Uterus (tissue), 4 donors: Measurements from ENCODE around the gene HES2. TPM values are rescaled to one million over a fixed set of nuclear protein-coding genes. Genes with fewer than 3 reads are reported as not detected.

Source experiments
- DNase-seq, 2 donors: peaks; one replicate each; pipeline ENCODE4 v3.0.0-alpha.2; 2019 to 2020
- H3K27ac ChIP-seq, 2 donors: fragments of 200-600 bp; sonication (generic); 1 replicate in 1 of 2; 2 replicates in 1 of 2; pipeline ENCODE4 v1.5.1; 2016 to 2018
- H3K27me3 ChIP-seq, 2 donors: fragments of 200-600 bp; sonication (generic); one replicate each; pipeline ENCODE4 v1.5.1; 2018 to 2019; ENCODE audit warnings: control low read depth in 1 of 2
- H3K36me3 ChIP-seq, 2 donors: fragments of 200-600 bp; sonication (generic); one replicate each; pipeline ENCODE4 v1.5.1; 2019; ENCODE audit warnings: control low read depth in 1 of 2
- H3K4me1 ChIP-seq, 2 donors: fragments of 200-600 bp; sonication (generic); one replicate each; pipeline ENCODE4 v1.5.1; 2018 to 2019; ENCODE audit warnings: control low read depth in 1 of 2
- H3K4me3 ChIP-seq, 2 donors: fragments of 200-600 bp; sonication (generic); 1 replicate in 1 of 2; 2 replicates in 1 of 2; pipeline ENCODE4 v1.5.1; 2018 to 2019; ENCODE audit warnings: mild to moderate bottlenecking in 1 of 2
- H3K9me3 ChIP-seq, 2 donors: fragments of 200-600 bp; sonication (generic); one replicate each; pipeline ENCODE4 v1.5.1; 2019; ENCODE audit warnings: control low read depth in 1 of 2
- CTCF ChIP-seq, 4 experiments: fragments of 200-600 bp in 2 of 4; fragments of 450-650 bp in 2 of 4; sonication (generic) in 2 of 4; IDR thresholded peaks; one replicate each; pipeline ENCODE4 v1.5.1; 2016 to 2019; ENCODE audit warnings: antibody characterized with exemption in 4 of 4, mild to moderate bottlenecking in 2 of 4, moderate library complexity in 1 of 4
- POLR2A ChIP-seq, 2 donors: fragments of 450-650 bp; IDR thresholded peaks; one replicate each; pipeline ENCODE4 v1.6.1; 2016; ENCODE audit warnings: antibody characterized with exemption in 2 of 2, mild to moderate bottlenecking in 1 of 2, moderate library complexity in 1 of 2
- intact Hi-C: fragments of 100-400 bp; cut with DNase I; formaldehyde crosslinking; loops from one replicate; pipeline ENCODE4 v1.15.1; 2023; ENCODE audit warnings: low total_unique reads
- total RNA-seq, 4 donors: library from RNA; depleted of rRNA in 3 of 4; stranded (reverse); fragments of >200 nt in 3 of 4; gene quantifications; one replicate each; pipeline versions ENCODE4 v1.1.0 to v1.2.4, GENCODE V29; 2014 to 2023
- donor health status: DM: yes; HTN: yes; CAD: no.

HES2 gene
- total RNA-seq, 4 donors from 2014 or later, result 0.21 TPM; not detected in 3

GRCh38 chr1:6391951-6392808, 27.5 kb downstream of the HES2 start:
- peak overlapping the region in 1 of 2 donors; percentile 70 for H3K4me3 ChIP-seq

GRCh38 chr1:6389971-6390370, 29.7 kb downstream of the HES2 start:
- peaks cover 0 to 11% of the 10 kb centered on the region in 2 donors for H3K4me1 ChIP-seq
- intact Hi-C loops, result no loop called here
- H3K36me3 ChIP-seq, result no peaks in the 10 kb centered on the region
- H3K27ac ChIP-seq, result no peak overlapping the region
- no peak for DNase-seq
- H3K9me3 ChIP-seq, result no peaks in the 10 kb centered on the region
- no peak overlapping the region for H3K4me3 ChIP-seq
- TF ChIP-seq CTCF (IDR thresholded peaks at IDR 0.05), result no peak
- no peaks in the 10 kb centered on the region for H3K27me3 ChIP-seq

More at GRCh38 chr1:6391951-6392808, 27.5 kb downstream of the HES2 start:
- H3K9me3 ChIP-seq, result no peaks in the 10 kb centered on the region
- H3K36me3 ChIP-seq, result no peaks in the 10 kb centered on the region
- H3K4me1 ChIP-seq, result peaks cover 0 to 11% of the 10 kb centered on the region in 2 donors
- no peak overlapping the region for H3K27ac ChIP-seq
- no peak for TF ChIP-seq CTCF (IDR thresholded peaks at IDR 0.05)
- TF ChIP-seq POLR2A (IDR thresholded peaks at IDR 0.05), result no peak
- intact Hi-C loops, result no loop called here
- DNase-seq, result no peak
- no peaks in the 10 kb centered on the region for H3K27me3 ChIP-seq

- Histone ChIP-seq H3K9me3 (no peaks in the 10 kb centered on the region), H3K36me3 (no peaks in the 10 kb centered on the region), H3K4me1 (no peaks in the 10 kb centered on the region), H3K4me3 (no peak overlapping the region), H3K27ac (no peak overlapping the region), H3K27me3 (no peaks in the 10 kb centered on the region)
- intact Hi-C loops, result no loop called here
- DNase-seq, result no peak
- TF ChIP-seq POLR2A (IDR thresholded peaks at IDR 0.05) (no peak), CTCF (IDR thresholded peaks at IDR 0.05) (no peak)
Observed at GRCh38 chr1:6386371-6386949, 33.3 kb downstream of the HES2 start.

- H3K4me1 ChIP-seq, result no peaks in the 10 kb centered on the region
- no peak overlapping the region for H3K4me3 ChIP-seq
- no peaks in the 10 kb centered on the region for H3K27me3 ChIP-seq
- H3K9me3 ChIP-seq, result no peaks in the 10 kb centered on the region
- no peak overlapping the region for H3K27ac ChIP-seq
- TF ChIP-seq CTCF (IDR thresholded peaks at IDR 0.05) (no peak), POLR2A (IDR thresholded peaks at IDR 0.05) (no peak)
- DNase-seq, result peak in 1 of 2 donors; percentile 51
- H3K36me3 ChIP-seq, result no peaks in the 10 kb centered on the region
- intact Hi-C loops, result no loop called here
Observed at GRCh38 chr1:6385488-6386191, 34.1 kb downstream of the HES2 start.

GRCh38 chr1:6384962-6385361, 34.8 kb downstream of the HES2 start:
- TF ChIP-seq POLR2A (IDR thresholded peaks at IDR 0.05), result no peak
- no peak for TF ChIP-seq CTCF (IDR thresholded peaks at IDR 0.05)
- DNase-seq, result no peak
- H3K4me1 ChIP-seq, result no peaks in the 10 kb centered on the region
- no peaks in the 10 kb centered on the region for H3K36me3 ChIP-seq
- no peak overlapping the region for H3K4me3 ChIP-seq
- H3K9me3 ChIP-seq, result no peaks in the 10 kb centered on the region
- H3K27me3 ChIP-seq, result no peaks in the 10 kb centered on the region
- no peak overlapping the region for H3K27ac ChIP-seq
- intact Hi-C loops, result no loop called here
